H1 (cell line): Measurements from ENCODE around the gene POLRMT. TPM values are rescaled to one million over a fixed set of nuclear protein-coding genes. Genes with fewer than 3 reads are reported as not detected.

Experiments
- CTBP2 ChIP-seq: IDR thresholded peaks from 2 replicates; pipeline ENCODE4 v1.7.0; 2011; ENCODE audit warnings: borderline replicate concordance, mild to moderate bottlenecking, moderate library complexity, mixed read lengths, low read length; ENCODE audit not compliant: insufficient read depth, insufficient read length
- FOSL1 ChIP-seq: IDR thresholded peaks from 2 replicates; pipeline ENCODE4 v1.6.1; 2011; ENCODE audit warnings: mild to moderate bottlenecking, low read depth, low read length, moderate library complexity; ENCODE audit not compliant: insufficient read depth
- NRF1 ChIP-seq: IDR thresholded peaks from 2 replicates; pipeline ENCODE4 v1.6.1; 2011; ENCODE audit warnings: mild to moderate bottlenecking, low read depth, low read length, improper control_type of control experiment
- PHF8 ChIP-seq: fragments of 200-600 bp; sonication (generic); conservative IDR thresholded peaks from 2 replicates; pipeline ENCODE4 v1.7.1; 2012; ENCODE audit warnings: low read depth, mild to moderate bottlenecking, inconsistent platforms, low read length, moderate library complexity
- RXRA ChIP-seq: IDR thresholded peaks from 2 replicates; pipeline ENCODE4 v1.6.1; 2011; ENCODE audit warnings: low read depth, mild to moderate bottlenecking, low read length, moderate library complexity; ENCODE audit not compliant: insufficient read depth
- SRF ChIP-seq: IDR thresholded peaks from 2 replicates; pipeline ENCODE4 v1.6.1; 2011; ENCODE audit warnings: mild to moderate bottlenecking, low read depth, low read length, moderate library complexity
- SUZ12 ChIP-seq: fragments of 200-600 bp; sonication (generic); IDR thresholded peaks from 2 replicates; pipeline ENCODE4 v1.6.1; 2012; ENCODE audit warnings: mild to moderate bottlenecking, inconsistent platforms, low read length, moderate library complexity, mixed read lengths
- TAF1 ChIP-seq: IDR thresholded peaks from 2 replicates; pipeline ENCODE4 v1.6.1; 2011; ENCODE audit warnings: mild to moderate bottlenecking, low read depth, low read length
- TCF12 ChIP-seq: IDR thresholded peaks from 2 replicates; pipeline ENCODE4 v1.6.1; 2011; ENCODE audit warnings: low read depth, mild to moderate bottlenecking, low read length
- polyA plus RNA-seq, 7 experiments: library from polyadenylated mRNA; depleted of rRNA in 3 of 7; stranded (reverse) in 5 of 7; unstranded in 2 of 7; fragments of >200 nt in 5 of 7; fragments of 200-250 nt in 2 of 7; gene quantifications; 1 replicate in 5 of 7; 2 replicates in 1 of 7; 4 replicates in 1 of 7; pipeline versions ENCODE4 v1.2.1 to v1.2.3, GENCODE V29; 2011 to 2013; ENCODE audit warnings: missing spikeins in 2 of 7, mixed read lengths in 2 of 7
- total RNA-seq: library from RNA; stranded (reverse); fragmentation: NEBNext Ultra II Directional; extraction: Animal tissue kit (Norgen Biotek cat#: 25700); gene quantifications from 2 replicates; pipeline ENCODE4 v1.2.1, GENCODE V29; 2021
- TF ChIP-seq, protein P1 (sequence below): IDR thresholded peaks from 2 replicates; pipeline ENCODE4 v1.6.1; 2012; ENCODE audit warnings: low read length, inconsistent platforms

The POLRMT gene
- total and polyA plus RNA-seq, 2 of the 8 experiments (the other 6 are each of a cell fraction or from before 2014, with no cell fraction given): 93.0 to 111 TPM

DNA sequence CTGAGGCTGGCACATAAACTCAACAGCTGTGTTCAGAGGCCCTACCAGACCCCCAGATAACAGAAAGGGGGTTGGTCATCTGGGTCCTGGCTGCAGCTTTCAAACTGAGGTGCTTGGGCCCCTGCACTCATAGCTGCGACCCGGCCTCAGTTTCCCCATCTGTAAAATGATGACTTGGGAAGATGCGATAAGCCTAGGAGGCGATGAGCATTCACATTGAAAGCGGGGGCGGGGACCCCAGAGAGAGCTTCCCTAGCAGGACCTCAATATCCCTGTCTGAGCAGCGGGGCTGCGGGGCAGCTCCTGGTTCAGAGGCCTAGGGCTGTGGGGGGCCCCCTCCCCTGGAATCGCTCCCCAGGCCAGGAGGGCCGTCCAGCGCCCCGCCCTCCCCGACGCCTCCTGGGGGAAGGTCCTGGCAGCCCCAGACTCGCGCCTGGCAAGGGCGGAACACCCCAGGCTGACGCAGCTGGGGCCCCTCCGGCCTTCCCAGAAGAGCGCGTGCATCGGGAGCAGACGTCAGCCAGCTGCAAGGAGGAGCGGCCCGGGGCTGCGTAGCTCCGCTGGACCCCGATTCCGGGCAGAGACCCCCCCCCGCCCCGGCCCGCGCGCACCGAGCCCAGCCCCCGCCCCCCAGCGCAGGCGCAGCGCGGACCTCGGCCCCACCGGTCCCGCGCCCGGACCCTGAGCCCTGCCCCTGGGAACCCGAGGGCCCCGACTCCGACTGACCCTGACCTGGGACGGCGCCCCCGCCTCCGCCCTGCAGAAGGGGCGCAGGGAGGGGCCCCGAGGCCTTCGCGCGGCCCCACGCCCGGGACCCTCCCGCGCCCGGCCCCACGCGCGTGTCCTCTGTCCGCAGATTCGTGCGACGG lies 46.3 kb upstream of the POLRMT start (continued):
- TF ChIP-seq TAF1: no peak
- TF ChIP-seq CTBP2: no peak
- TF ChIP-seq PHF8: peak; percentile 48
- no peak for TF ChIP-seq SUZ12
- no peak for TF ChIP-seq RXRA
- peak; percentile 4; the same call in 1 of the 2 replicates for TF ChIP-seq NRF1
- no peak for TF ChIP-seq TCF12
- TF ChIP-seq SRF: no peak
- no peak for TF ChIP-seq FOSL1
- TF ChIP-seq, protein P1, sequence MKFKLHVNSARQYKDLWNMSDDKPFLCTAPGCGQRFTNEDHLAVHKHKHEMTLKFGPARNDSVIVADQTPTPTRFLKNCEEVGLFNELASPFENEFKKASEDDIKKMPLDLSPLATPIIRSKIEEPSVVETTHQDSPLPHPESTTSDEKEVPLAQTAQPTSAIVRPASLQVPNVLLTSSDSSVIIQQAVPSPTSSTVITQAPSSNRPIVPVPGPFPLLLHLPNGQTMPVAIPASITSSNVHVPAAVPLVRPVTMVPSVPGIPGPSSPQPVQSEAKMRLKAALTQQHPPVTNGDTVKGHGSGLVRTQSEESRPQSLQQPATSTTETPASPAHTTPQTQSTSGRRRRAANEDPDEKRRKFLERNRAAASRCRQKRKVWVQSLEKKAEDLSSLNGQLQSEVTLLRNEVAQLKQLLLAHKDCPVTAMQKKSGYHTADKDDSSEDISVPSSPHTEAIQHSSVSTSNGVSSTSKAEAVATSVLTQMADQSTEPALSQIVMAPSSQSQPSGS: no peak
